SK-N-MC (cell line): Measurements from ENCODE around the gene SPINK7.

Experiments used
- DNase-seq: peaks from one replicate; pipeline ENCODE4 v3.0.0-alpha.2; 2011; ENCODE audit warnings: low read depth, low spot score
- H3K27ac ChIP-seq: fragments of 200-600 bp; sonication (generic); 2 replicates; pipeline ENCODE4 v1.5.1; 2016; ENCODE audit warnings: mixed run types
- H3K36me3 ChIP-seq: fragments of 200-600 bp; sonication (generic); 2 replicates; pipeline ENCODE4 v1.6.1; 2017; ENCODE audit warnings: antibody characterized with exemption, low read length, mixed read lengths; ENCODE audit not compliant: insufficient read depth
- H3K4me3 ChIP-seq: fragments of 200-600 bp; sonication (generic); 2 replicates; pipeline ENCODE4 v1.5.1; 2016
- H3K9ac ChIP-seq: fragments of 200-600 bp; sonication (generic); 2 replicates; pipeline ENCODE4 v1.8.0; 2017; ENCODE audit warnings: mixed run types, mixed read lengths; ENCODE audit not compliant: insufficient read length
- H3K9me3 ChIP-seq: fragments of 200-600 bp; sonication (generic); 2 replicates; pipeline ENCODE4 v1.6.1; 2017; ENCODE audit warnings: low read depth, mild to moderate bottlenecking, antibody characterized with exemption, low read length, moderate library complexity, mixed read lengths
- EZH2 ChIP-seq: fragments of 200-600 bp; sonication (generic); IDR thresholded peaks from one replicate; pipeline ENCODE4 v1.6.1; 2017; ENCODE audit warnings: antibody characterized with exemption
- FOXP2 ChIP-seq: optimal IDR thresholded peaks from 2 replicates; pipeline ENCODE3; 2011; ENCODE audit warnings: mild to moderate bottlenecking, moderate library complexity; ENCODE audit not compliant: insufficient read depth; ENCODE audit errors: extremely low read length, control extremely low read depth
- POLR2AphosphoS5 ChIP-seq: IDR thresholded peaks from 2 replicates; pipeline ENCODE4 v1.6.1; 2012; ENCODE audit warnings: mild to moderate bottlenecking, low read depth, low read length, borderline replicate concordance

Gene SPINK7

DNA sequence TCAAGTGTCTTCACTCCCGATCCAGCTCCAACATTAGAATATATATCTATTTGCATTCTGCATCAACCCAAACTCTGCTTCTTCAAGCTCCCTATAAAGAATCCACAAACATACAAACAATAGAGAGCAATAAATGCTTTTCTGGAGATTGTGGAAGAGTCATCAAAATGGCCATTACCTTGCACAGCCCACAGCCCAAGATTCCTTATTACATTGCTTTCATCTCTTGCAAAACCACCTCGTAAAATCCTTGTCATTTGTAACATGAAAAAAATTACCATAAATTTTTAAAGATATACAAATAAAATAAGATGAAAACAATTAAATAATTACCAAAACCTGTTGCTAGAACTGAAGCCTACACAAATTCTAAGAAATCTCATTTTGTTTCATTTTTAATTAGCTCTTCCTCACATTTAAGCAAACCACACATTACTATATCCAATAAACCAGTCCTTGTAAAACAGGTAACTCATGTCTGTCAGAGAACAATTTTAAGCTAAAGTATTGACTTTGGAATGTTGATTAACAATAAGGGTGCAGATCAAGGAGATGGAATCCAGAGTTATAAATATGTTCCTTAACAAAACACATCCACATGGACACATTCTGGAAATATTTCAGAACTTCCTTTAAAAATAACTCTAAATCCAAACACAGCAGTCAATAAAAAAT, 30.3 kb downstream of the SPINK7 start:
- H3K9me3 ChIP-seq, result no peaks in the 10 kb centered on the region
- no peak overlapping the region for H3K4me3 ChIP-seq
- no peak overlapping the region for H3K27ac ChIP-seq
- no peaks in the 10 kb centered on the region for H3K36me3 ChIP-seq
- DNase-seq, result no peak
- H3K9ac ChIP-seq, result no peak overlapping the region
- TF ChIP-seq FOXP2 (no peak), POLR2AphosphoS5 (no peak), EZH2 (no peak)

DNA sequence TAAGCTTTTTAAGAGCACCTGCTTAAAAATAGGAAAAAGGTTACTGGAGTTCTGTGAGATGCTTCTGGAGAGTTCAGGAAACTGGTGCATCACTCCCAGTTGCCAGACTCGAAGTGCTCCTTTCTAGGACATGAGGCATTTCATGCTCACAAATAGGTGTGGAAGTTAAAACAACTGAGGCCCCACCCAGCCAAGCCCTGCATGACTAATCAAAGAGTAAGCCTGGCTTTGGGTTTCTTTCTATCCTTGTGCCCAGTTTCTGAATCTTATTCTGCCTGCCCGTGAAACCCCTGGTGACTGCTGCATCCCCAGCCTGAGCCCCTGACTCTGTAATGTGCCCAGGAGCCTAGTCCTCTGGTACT, 30.8 kb downstream of the SPINK7 start:
- Histone ChIP-seq H3K27ac (no peak overlapping the region), H3K9me3 (no peaks in the 10 kb centered on the region), H3K36me3 (no peaks in the 10 kb centered on the region), H3K4me3 (no peak overlapping the region), H3K9ac (no peak overlapping the region)
- TF ChIP-seq POLR2AphosphoS5, result no peak
- no peak for TF ChIP-seq FOXP2
- no peak for DNase-seq

DNA sequence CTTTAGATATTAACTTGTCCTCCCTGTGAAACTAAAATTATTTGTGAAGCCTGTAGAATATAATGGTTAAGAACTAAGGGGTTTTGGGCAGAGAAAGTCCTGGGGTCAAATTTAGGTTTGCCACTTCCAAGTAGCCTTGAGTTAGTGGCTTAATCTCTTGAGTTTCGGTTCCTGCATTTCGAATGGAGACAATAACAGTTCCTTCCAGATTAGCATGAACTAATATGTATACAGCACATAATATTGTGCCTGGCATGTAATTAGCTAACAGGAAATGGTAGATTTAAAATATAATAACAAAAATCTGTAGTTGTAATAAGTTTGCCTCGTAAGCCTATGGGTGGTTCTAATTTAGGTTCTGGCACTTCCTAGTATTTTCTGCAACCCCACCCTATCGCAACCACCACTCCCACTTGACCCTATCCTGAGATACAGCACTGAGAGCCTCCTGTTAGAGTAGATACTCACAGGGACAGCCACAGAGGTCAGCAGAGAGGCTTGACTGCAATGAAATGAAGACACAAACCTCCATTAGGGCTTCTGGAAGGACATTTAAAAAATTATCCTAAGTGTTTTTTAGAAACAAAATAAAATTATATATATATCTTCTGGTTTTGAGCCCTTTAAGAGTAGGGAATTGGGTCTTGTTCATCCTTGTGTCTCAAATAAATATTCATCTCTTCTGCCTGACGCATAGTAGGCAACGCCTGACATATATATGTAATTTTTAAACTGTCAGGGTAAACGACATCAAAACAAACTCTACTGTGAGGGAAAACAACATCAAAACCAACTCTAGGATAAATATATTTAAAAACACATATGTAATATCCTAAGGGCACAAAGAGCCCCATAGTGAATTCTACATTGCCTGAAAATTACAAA, 31.6 kb downstream of the SPINK7 start:
- DNase-seq, result no peak
- Histone ChIP-seq H3K9me3 (no peaks in the 10 kb centered on the region), H3K4me3 (no peak overlapping the region), H3K27ac (no peak overlapping the region), H3K36me3 (no peaks in the 10 kb centered on the region), H3K9ac (no peak overlapping the region)
- TF ChIP-seq POLR2AphosphoS5 (no peak), EZH2 (no peak), FOXP2 (no peak)

DNA sequence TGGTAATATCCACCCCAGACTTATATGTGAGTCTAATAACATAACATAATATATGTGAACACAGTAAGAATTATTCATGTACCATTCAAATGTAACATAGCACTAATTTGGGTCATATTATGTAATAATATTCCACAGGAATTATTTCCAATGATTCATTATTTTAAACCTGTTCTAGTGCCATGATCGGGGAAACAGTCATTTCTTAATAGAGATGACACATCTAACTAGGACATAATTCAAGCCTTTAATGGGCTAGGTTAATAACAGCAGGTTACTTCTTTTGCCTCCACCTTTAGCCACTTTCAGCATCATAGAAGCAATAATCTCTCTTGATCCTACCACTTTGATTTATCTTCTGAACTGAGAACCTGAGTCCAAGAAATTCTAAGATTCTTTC, 35.5 kb downstream of the SPINK7 start:
- H3K27ac ChIP-seq, result no peak overlapping the region
- no peaks in the 10 kb centered on the region for H3K9me3 ChIP-seq
- no peak overlapping the region for H3K4me3 ChIP-seq
- no peak for TF ChIP-seq FOXP2
- TF ChIP-seq POLR2AphosphoS5, result no peak
- TF ChIP-seq EZH2, result no peak
- DNase-seq, result no peak
- H3K36me3 ChIP-seq, result no peaks in the 10 kb centered on the region
- H3K9ac ChIP-seq, result no peak overlapping the region

DNA sequence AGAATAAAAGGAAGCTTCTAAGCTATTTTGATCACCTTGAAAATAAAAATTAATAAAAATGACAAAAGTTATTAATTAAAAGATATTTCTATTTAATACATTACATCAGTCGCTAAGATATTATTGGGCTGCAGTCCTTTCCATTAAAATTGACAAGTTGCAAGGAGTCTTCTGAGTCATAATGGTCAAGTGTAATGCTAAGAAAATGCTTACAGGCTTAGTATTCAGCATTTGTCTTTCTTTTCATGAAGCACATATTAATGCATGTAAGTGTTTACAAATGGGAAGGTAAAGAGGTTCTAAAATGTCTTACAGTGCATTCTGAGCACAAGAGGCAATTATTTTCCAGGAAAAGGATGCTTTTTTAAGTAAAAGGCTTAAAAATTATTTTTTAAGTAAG, 40.5 kb downstream of the SPINK7 start:
- Histone ChIP-seq H3K4me3 (no peak overlapping the region), H3K9ac (no peak overlapping the region), H3K27ac (no peak overlapping the region), H3K36me3 (no peaks in the 10 kb centered on the region), H3K9me3 (no peaks in the 10 kb centered on the region)
- TF ChIP-seq EZH2, result no peak
- TF ChIP-seq POLR2AphosphoS5, result no peak
- TF ChIP-seq FOXP2, result no peak
- DNase-seq, result no peak

DNA sequence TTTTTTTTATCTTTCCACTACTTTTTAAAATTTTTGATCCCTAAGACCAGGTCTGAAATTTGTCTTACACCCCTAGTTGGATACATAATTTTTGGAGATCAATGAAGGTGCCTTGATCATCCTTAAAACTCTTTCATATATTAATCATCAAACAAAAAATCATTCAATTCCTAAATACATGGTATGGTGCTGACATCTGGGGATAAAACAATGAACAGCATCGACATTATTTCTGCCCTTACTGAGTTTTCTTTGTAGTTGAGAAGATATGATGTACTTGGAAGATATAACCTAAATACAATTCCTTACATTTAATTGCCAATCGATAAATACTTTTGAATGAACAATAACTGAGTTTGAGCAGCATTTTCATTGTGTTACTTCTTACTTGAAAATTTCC, 41.4 kb downstream of the SPINK7 start:
- Histone ChIP-seq H3K9me3 (no peaks in the 10 kb centered on the region), H3K4me3 (no peak overlapping the region), H3K36me3 (no peaks in the 10 kb centered on the region), H3K27ac (no peak overlapping the region), H3K9ac (no peak overlapping the region)
- DNase-seq, result no peak
- TF ChIP-seq FOXP2, result no peak
- TF ChIP-seq EZH2, result no peak
- TF ChIP-seq POLR2AphosphoS5, result no peak

DNA sequence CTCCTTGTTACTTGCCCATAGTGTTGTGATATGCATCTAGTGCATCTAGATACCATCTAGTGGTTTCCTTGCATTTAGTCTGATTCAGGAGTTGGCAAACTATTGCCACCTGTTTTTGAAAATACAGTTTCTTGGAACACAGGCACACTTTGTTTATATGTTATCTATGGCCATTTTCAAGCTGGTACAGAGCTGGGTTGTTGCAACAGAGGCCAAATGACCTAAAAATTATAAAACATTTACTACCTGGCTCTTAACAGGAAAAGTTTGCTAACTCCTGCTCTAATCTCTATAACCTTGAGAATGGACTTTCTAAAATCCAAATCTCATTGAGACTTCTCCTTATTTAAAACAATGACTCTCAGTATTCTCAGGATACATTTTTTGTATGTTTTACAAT, 52.1 kb downstream of the SPINK7 start:
- Histone ChIP-seq H3K9ac (no peak overlapping the region), H3K27ac (no peak overlapping the region), H3K9me3 (no peaks in the 10 kb centered on the region), H3K36me3 (no peaks in the 10 kb centered on the region), H3K4me3 (no peak overlapping the region)
- TF ChIP-seq FOXP2, result no peak
- no peak for DNase-seq
